Measurements from ENCODE around the gene DYDC1.

DNA sequence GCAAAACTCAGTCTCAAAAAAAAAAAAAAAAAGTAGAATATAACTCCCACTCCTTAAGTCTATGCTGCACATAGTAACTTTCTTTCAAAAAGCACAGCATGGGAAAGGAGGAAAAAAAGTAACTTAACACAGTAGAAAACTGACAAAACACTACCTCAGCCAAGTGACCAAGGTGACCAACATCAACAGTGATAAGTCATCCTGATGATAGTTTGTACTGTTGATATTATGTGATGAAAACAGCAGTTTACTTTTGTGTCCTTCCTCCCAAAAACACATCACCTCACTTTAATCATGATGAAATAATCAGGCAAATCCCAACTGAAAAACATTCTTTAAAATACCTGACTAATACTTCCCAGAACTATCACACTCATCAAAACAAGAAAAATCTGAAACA is 37.8 kb downstream of the DYDC1 start:
- TF ChIP-seq, protein P1, sequence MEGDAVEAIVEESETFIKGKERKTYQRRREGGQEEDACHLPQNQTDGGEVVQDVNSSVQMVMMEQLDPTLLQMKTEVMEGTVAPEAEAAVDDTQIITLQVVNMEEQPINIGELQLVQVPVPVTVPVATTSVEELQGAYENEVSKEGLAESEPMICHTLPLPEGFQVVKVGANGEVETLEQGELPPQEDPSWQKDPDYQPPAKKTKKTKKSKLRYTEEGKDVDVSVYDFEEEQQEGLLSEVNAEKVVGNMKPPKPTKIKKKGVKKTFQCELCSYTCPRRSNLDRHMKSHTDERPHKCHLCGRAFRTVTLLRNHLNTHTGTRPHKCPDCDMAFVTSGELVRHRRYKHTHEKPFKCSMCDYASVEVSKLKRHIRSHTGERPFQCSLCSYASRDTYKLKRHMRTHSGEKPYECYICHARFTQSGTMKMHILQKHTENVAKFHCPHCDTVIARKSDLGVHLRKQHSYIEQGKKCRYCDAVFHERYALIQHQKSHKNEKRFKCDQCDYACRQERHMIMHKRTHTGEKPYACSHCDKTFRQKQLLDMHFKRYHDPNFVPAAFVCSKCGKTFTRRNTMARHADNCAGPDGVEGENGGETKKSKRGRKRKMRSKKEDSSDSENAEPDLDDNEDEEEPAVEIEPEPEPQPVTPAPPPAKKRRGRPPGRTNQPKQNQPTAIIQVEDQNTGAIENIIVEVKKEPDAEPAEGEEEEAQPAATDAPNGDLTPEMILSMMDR (IDR thresholded peaks at IDR 0.05; ENCODE audit: insufficient read depth, low read length): no peak
- TF ChIP-seq REST (IDR thresholded peaks at IDR 0.05; ENCODE audit: insufficient replicate concordance, low read depth) (no peak), POLR2AphosphoS5 (IDR thresholded peaks at IDR 0.05; ENCODE audit: low read depth) (no peak), GABPA (IDR thresholded peaks at IDR 0.05; ENCODE audit: low read depth) (no peak)
